NCI-H2227 (cell line): ENCODE results near the gene PTDSS2.
A peak's percentile ranks its signal among the peaks of the same experiment; 100 is the strongest.
"Not testable (repeated sequence)": the region's sequence is repeated elsewhere in the genome, so short reads cannot be mapped to it uniquely, and the experiment has no call there.

Experiments
- DNase-seq: peaks from one replicate; lab custom pipeline; 2025; ENCODE audit not compliant: unreplicated experiment; lab: John Stamatoyannopoulos, UW

Gene PTDSS2

DNA sequence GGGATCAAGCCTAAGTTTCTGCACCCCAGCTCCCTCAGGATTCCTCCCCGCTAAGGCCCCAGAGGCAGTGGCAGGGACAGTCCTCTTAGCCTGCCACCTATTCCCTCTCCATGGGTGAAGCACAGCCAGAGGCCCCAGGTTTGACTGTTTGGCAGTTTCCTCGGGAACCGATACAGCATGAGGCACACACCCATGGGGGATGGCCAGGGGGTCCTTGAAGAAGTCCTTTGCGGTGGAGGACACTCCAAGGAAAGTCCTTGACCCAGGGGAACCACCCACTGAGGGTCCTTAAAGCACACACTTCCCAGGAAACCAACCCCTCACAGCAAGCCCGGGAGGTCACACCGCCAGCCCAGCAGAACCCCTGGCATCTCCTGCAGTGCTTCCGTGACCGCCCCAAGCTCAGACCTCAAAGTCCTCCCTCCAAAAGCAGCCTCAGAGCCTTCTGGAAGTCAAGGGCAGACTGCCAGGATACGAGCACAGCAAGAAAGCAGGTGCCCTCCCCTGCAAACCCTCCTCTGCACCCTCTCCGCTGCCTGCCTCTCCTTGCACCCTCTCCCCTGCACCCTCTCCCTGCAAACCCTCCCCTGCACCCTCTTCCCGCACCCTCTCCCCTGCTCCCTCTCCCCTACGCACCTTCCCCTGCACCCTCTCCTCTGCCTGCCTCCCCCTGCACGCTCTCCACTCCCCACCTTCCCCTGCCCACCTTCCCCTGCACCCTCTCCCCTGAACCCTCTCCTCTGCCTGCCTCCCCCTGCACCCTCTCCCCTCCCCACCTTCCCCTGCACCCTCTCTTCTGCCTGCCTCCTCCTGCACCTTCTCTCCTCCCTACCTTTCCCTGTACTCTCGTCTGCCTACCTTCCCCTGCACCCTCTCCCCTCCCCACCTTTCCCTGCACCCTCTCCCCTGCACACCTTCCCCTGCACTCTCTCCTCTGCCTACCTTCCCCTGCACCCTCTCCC is 36.7 kb upstream of the PTDSS2 start:
- no peak for DNase-seq

- no peak for DNase-seq
Measured at GRCh38 chr11:414318-414857, 35.7 kb upstream of the PTDSS2 start.

DNA sequence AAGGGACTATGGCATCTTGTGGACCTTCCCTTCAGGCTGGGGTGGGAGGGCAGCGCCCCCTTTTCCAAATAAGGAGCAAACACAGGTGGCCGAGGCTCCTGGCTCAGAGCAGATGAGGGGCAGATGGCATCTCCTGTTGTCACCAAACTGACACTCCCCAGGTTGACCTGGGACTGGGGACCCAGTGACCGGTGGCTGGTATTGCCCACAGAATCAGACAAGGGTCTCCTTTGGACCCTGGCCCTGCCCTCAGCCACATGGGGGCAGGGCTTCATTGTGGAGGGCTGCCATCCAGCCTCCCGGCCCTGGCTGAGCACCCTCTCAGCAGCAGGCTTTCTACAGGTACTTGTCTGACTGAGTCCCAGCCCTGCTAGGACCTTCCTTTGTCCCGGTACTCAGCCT is 34.4 kb upstream of the PTDSS2 start:
- DNase-seq, result no peak

DNA sequence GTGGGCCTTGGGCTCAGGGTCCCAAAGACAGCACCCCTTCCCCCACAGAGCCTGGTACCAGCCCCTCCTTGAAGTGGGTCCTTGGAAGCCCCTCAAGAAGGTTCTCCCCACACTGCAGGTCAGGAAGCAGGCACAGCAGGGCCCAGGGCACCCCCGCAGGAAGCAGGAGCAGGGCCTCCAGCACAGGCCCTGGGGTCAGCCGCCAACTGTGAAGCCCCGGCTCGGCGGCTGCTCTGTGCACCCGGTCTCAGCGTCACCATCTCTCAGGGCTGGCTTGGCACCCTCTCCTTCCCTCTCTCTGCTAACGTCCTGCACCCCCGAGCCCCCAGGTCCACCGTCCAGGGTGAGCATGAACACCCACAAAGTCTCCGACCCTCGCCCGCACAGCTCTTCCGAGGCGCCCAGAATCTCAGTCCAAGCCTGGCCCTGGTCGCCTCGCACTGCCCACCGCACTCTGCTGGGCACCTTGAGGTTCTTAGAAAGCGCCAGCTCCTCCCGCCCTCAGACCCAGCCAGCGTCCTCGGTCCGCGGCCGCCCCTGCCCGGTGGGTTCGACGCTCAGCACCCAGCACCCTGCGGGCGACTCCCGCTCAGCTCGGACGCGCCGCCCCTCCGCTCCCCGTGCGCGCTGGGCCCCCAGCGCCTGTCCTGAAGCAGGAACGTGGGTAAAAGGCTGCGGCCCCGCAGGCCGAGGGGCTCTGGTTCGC is 33.9 kb upstream of the PTDSS2 start:
- DNase-seq, result no peak

GRCh38 chr11:416757-417621 is 33.1 kb upstream of the PTDSS2 start:
- DNase-seq, result peak; percentile 52

DNA sequence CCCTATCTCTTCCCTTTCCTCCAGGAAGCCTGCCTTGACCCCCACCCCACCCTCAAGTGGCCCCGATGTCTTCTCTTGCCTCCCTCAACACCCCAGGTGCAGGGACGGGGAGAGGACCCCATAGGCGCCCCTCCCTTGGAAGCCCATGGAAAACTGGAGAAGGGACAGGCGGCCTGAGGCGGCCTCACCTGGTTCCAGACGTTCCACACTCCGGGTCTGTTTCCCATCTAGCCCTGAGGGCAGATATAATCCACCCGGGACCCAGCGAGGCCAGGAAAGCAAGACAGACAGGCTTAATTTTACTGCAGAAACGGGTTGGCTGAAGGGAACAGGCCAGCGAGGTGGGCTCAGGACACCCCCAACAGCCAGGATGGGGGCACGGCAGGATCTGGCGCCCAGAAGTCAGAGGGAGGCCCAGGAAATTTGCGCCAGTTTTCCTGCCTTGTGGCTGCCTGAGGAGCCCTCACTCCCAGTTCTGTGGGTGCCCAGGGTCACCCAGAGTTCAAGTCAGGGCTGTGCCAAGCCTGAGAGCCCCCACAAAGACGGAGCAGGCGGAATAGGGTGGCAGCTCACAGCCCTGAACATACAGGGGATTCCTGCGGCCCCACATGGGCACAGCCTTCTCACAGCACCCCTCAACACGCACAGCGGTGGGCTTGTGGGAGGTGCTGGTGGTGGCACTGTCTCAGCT is 32.3 kb upstream of the PTDSS2 start:
- DNase-seq, result no peak

DNA sequence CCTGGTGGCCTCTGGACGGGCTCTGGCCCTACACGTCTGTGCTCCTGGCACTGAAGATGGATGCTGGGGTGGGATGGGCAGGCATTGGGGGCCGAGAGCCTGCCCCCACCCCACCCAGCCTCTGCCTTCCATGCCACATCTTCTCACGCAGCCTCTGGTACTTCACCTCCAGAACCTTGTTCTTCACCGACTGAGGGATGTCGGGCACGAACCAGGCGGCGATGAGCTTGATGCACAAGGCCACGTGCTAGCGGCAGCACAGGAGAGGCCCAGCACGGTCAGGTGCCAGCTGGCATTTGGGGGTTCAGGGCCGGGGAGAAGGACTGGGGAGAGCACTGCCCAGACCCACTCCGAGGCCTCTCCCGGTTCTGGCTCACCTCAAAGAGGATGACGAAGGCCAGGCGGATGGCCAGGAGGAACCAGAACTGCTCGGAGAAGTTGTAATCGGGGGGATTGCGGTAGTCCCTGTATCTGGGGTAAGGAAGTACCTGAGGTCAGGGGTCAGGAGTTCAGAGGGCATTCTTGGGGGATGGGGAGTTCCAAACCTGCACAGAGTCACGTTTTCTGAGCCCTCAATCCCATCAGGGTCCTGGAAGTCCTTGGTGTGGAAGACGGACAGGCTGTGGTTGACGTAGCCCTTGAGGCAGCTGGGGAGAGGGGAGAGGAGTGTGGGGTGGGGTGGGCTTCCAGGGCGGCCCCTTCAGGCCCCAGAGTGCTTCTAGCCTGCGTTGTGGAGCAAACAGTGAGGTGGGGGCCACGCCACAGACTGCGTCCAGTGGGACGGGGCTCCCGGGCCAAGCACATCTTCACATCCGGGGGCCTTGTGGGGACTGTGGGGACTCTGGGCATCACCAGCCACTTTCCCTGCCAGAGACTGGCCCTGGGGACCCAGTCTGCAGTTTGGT is 31.5 kb upstream of the PTDSS2 start:
- no peak for DNase-seq

DNA sequence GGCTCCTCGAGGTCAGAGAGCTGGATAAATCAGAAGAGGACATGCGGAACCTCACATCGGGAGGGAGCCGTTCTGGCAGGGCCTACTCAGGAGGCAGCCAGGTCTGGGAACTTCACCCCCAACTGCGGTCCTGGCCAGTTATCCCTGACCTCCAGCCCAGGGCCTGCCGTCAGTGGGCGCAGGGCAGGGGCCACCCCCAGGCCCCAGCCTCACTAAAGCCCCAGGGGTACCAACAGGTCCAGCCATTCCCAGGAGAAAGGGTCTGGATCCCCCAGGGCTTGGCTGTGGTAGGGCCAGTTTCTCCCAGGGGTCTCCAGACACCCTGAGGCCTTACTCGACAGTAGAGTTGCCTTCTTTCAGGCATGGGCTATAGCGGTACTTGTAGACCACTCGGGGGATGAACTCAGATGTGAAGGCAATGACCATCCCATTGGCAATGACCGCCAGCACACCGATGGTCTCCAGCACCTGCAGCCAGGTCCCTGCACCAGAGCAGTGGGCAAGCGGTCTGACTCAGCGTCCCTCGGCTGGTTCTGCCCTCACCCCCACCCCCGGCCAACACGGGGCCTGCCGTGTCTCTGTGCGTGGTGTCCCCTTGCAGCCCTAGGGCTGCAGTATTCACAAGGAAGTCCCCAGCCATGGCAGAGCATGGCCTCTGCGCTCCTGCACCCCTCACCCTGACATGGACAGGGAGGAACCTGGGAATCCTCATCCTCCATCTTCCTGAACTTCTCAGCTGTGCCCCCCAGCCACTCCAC is 30.7 kb upstream of the PTDSS2 start:
- DNase-seq, result no peak

- no peak for DNase-seq
Measured at GRCh38 chr11:420054-420910, 29.8 kb upstream of the PTDSS2 start.

GRCh38 chr11:420911-421321 is 29.2 kb upstream of the PTDSS2 start:
- no peak for DNase-seq

DNA sequence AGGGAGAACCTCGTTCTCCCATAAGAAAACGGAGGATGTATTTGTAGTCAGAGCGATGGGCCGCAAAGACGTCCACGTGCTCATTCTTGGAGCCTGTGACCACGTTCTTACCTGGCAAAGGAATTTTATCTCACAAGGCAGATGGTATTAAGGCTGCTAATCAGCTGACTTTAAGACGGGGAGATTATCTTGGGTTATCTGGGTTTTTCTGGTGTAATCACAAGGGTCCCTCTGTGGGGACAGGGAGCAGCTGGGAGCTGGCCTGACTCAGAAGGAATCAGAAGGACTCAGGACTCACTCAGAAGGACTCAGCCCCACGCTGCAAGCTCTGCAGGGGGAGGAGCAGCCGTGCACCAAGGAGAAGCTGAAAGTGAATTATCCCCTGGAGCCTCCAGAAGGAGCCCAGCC is 27.8 kb upstream of the PTDSS2 start:
- no peak for DNase-seq

DNA sequence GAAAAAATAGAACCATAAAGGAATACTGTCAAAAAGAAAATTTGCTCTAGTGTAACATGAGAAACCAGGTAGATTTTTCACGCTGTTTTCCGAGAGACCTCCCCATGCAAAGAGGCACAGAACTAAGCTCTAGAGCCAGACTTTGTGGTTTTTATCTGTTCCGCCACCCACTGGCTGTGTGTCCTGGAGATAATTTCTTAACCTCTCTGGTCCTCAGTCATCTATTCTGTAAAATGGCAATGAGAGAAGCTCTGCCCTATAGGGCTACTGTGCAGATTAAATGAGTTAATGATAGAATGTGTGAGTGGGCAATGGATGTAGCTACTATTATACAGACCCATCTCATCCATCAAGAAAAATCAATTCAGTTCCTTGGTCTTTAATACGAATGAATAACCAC is 25.8 kb upstream of the PTDSS2 start:
- no peak for DNase-seq

DNA sequence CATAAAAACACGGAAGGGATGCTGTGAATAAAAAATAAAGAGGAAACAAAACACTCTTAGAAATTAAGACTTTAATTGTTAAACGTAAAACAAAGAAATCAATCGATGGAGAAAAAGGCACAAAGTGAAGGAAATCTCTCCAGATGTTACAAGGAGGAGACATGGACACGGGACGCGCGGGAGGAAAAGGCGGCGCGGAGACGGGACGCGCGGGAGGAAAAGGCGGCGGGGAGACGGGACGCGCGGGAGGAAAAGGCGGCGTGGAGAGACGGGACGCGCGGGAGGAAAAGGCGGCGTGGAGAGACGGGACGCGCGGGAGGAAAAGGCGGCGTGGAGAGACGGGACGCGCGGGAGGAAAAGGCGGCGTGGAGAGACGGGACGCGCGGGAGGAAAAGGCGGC is 25.3 kb upstream of the PTDSS2 start:
- not testable (repeated sequence) for DNase-seq

DNA sequence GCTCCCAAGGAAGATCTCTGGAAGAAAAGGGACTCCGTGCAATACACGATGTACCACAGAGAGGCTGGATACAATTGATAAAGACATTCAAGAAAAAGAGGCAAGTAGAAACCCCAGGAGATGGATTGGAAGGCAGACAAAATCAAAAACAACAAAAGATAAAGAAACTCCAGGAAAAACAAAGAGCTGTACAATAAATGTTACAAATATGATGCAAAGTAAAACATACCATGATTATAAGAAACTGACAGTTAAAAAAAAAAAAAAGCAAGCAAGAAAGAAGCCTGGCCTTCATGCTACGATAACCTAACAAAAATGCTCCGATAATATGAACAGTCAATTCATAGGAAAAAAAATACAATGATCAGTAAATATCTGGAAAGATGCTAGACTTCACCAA is 24.8 kb upstream of the PTDSS2 start:
- no peak for DNase-seq

DNA sequence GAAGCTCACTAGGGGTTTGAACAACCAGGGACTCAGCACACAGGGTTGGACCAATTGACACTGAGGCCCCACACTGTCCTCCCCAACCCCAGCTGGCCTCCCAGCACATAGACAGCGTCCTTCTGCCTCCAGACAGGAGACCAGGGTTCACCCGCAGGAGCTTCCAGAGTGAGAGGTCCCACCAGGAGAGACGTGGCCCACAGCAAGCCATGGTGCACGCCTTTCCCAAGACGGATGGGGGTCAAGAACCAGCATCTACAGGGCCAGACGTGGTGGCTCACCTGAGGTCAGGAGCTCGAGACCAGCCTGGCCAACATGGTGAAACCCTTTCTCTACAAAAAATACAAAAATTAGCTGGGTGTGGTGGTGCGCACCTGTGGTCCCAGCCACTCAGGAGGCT is 23.2 kb upstream of the PTDSS2 start:
- DNase-seq, result no peak

- DNase-seq, result no peak
Measured at GRCh38 chr11:428295-428694, 21.8 kb upstream of the PTDSS2 start.

DNA sequence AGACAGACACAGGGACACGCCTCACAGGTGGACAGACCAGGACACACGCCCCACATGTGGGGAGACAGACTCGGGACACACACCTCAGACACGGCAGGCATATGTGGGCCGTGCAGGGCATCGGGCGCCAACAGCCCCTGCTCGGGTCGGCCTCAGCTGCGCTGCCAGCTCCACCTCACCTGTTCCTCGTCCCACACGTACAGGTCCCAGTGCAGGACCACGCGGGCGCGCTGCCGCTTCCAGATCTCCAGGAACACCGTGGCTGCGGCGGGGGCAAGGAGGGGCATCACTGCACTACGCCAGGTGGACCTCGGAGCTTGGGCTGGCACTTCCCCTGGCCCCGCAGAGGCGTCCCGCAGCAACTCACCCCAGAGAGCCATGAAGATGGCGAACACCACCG is 20.7 kb upstream of the PTDSS2 start:
- no peak for DNase-seq

DNA sequence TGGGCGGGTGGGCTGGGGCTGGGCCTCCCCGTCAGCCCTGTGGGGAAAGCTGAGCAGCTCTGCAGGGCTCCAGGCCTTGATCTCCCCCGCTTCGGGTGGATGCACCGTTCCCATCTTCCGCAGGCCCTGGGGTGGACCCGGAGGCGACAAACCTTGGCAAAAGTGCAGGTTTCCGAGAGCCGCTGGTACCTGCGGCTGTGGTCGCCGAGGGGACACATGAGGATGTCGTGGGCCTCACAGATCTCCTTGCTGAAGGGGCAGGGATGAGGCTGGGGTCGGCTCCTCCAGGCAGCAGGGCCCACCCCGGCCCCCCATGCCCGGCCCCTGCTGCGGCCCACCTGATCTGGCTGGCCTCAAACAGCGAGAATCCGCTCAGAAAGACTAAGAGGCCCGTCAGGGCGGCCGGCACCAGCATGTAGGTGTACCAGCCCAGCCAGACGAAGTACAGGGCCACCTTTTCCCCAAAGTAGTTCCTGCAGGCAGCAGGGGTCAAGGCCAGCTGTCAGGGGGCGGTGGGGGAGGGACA is 20.1 kb upstream of the PTDSS2 start:
- no peak for DNase-seq
